ENCODE data around the gene ZMIZ1.

DNA sequence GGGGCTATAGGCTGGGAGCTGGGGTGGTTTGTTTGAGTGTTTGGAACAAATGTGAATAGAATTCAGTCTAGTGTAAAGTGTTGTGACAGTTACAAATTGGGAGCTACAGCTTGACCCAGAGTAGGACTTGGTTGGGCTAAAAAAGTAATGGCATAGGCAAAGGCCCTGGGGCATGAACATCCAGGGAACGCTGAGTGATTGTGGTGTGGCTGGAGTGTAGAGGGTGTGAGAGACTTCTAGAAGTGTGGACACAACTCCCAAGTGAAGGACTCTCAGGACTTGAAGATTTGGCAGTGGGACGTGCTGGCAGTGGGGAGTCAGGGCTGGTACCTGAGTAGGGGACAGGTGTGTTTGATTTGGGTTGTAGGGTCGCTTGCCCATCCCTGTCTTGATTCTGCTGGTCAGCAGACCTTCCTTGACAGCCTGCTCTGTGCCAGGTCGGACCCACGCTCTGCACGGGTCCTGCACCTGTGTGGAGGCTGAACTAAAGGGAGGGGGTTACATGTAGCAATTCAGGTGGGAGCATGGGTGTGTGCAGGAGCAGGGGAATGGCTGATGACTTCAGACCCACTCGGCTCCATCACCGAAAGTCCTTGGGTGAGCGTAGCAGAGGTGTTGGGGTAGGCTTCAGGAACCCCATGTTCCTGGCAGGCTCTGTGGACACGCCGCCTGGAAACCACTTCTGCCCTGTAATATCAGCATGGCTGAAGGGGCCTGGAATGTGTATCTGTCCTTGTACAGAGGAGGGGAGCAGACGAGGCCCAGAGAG lies 43.3 kb downstream of the ZMIZ1 start:
- TF ChIP-seq, protein P1, sequence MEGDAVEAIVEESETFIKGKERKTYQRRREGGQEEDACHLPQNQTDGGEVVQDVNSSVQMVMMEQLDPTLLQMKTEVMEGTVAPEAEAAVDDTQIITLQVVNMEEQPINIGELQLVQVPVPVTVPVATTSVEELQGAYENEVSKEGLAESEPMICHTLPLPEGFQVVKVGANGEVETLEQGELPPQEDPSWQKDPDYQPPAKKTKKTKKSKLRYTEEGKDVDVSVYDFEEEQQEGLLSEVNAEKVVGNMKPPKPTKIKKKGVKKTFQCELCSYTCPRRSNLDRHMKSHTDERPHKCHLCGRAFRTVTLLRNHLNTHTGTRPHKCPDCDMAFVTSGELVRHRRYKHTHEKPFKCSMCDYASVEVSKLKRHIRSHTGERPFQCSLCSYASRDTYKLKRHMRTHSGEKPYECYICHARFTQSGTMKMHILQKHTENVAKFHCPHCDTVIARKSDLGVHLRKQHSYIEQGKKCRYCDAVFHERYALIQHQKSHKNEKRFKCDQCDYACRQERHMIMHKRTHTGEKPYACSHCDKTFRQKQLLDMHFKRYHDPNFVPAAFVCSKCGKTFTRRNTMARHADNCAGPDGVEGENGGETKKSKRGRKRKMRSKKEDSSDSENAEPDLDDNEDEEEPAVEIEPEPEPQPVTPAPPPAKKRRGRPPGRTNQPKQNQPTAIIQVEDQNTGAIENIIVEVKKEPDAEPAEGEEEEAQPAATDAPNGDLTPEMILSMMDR (IDR thresholded peaks at IDR 0.05) = no peak
- TF ChIP-seq POLR2A (IDR thresholded peaks at IDR 0.05) (no peak), POLR2AphosphoS5 (IDR thresholded peaks at IDR 0.05) (no peak), EP300 (IDR thresholded peaks at IDR 0.05) (peak in 2 of 4 donors; percentile 3 to 46)
